ENCODE measurements around the gene PLEKHH3.

Gene PLEKHH3

GRCh38 chr17:42684929-42685556, 8.2 kb upstream of the PLEKHH3 start:
- no peak for DNase-seq

- DNase-seq = no peak
Observed at GRCh38 chr17:42683407-42684034, 6.7 kb upstream of the PLEKHH3 start.

- peak in 1 of 2 experiments; percentile 29 for DNase-seq
Observed at GRCh38 chr17:42682722-42683403, 6.1 kb upstream of the PLEKHH3 start.

- peak in 1 of 2 experiments; percentile 25 for DNase-seq
Observed at GRCh38 chr17:42681976-42682721, 5.4 kb upstream of the PLEKHH3 start, which contains the start of gene CNTNAP1. Gene CNTNAP1, plus strand, starts transcription at chr17:42682531. Its CDS starts 299 bp downstream, at chr17:42682830.

GRCh38 chr17:42680331-42680808, 3.6 kb upstream of the PLEKHH3 start:
- DNase-seq = no peak

GRCh38 chr17:42679492-42680330, 2.9 kb upstream of the PLEKHH3 start:
- DNase-seq = peak; percentile 40 to 71

GRCh38 chr17:42678951-42679491, 2.2 kb upstream of the PLEKHH3 start:
- peak in 1 of 2 experiments; percentile 16 for DNase-seq

GRCh38 chr17:42677921-42678781, 1.4 kb upstream of the PLEKHH3 start:
- peak; percentile 68 to 84 for DNase-seq

GRCh38 chr17:42677012-42677857, 441 bp upstream of the PLEKHH3 start:
- DNase-seq = peak; percentile 99

GRCh38 chr17:42675965-42676423, 800 bp downstream of the PLEKHH3 start:
- DNase-seq = no peak

- DNase-seq = no peak
Observed at GRCh38 chr17:42675348-42675964, 1.3 kb downstream of the PLEKHH3 start.

GRCh38 chr17:42674755-42675347, 1.9 kb downstream of the PLEKHH3 start:
- no peak for DNase-seq

- DNase-seq = peak; percentile 32 to 55
Observed at GRCh38 chr17:42673885-42674754, 2.7 kb downstream of the PLEKHH3 start.

- DNase-seq = no peak
Observed at GRCh38 chr17:42673266-42673884, 3.4 kb downstream of the PLEKHH3 start.

- DNase-seq = no peak
Observed at GRCh38 chr17:42672038-42672437, 4.8 kb downstream of the PLEKHH3 start.

- no peak for DNase-seq
Observed at GRCh38 chr17:42670789-42671657, 5.8 kb downstream of the PLEKHH3 start.
